Astrocyte of the cerebellum (primary cell): ENCODE results near the gene PPP2R1B.

Experiments
- DNase-seq: peaks from one replicate; pipeline ENCODE4 v3.0.0-alpha.2; 2011; ENCODE audit warnings: low read depth
- H3K4me3 ChIP-seq: 2 replicates; pipeline ENCODE4 v1.5.1; 2011; ENCODE audit warnings: mild to moderate bottlenecking, low read depth, low read length, moderate library complexity
- in situ Hi-C: cut with HindIII; loops from 2 replicates; pipeline ENCODE4 v1.10.0; 2017; ENCODE audit warnings: low sequenced_read_pairs
- TF ChIP-seq, protein P1 (sequence below): IDR thresholded peaks from 2 replicates; pipeline ENCODE4 v1.5.1; 2012; ENCODE audit warnings: low read length, low read depth, moderate library complexity, mild to moderate bottlenecking; ENCODE audit errors: missing control alignments

The PPP2R1B gene

DNA sequence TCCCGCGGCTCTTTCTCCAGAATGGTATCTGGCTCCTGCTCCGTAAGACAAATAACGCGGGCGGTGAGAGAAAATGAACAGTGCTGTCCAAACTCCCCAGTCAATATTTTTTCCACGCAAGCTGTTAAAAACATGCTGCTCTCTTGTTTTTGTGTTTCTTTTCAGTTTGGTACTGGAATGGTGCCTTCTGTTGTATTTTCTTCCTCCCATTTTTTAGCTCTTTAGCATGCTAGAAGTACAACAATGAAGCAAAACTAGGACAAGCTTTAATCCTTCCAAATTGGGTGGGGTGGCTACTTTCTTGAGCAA lies 599 bp upstream of the PPP2R1B start:
- DNase-seq = no peak
- in situ Hi-C loops = no loop called here
- TF ChIP-seq, protein P1, sequence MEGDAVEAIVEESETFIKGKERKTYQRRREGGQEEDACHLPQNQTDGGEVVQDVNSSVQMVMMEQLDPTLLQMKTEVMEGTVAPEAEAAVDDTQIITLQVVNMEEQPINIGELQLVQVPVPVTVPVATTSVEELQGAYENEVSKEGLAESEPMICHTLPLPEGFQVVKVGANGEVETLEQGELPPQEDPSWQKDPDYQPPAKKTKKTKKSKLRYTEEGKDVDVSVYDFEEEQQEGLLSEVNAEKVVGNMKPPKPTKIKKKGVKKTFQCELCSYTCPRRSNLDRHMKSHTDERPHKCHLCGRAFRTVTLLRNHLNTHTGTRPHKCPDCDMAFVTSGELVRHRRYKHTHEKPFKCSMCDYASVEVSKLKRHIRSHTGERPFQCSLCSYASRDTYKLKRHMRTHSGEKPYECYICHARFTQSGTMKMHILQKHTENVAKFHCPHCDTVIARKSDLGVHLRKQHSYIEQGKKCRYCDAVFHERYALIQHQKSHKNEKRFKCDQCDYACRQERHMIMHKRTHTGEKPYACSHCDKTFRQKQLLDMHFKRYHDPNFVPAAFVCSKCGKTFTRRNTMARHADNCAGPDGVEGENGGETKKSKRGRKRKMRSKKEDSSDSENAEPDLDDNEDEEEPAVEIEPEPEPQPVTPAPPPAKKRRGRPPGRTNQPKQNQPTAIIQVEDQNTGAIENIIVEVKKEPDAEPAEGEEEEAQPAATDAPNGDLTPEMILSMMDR = no peak
- H3K4me3 ChIP-seq = peak overlapping the region; percentile 78

DNA sequence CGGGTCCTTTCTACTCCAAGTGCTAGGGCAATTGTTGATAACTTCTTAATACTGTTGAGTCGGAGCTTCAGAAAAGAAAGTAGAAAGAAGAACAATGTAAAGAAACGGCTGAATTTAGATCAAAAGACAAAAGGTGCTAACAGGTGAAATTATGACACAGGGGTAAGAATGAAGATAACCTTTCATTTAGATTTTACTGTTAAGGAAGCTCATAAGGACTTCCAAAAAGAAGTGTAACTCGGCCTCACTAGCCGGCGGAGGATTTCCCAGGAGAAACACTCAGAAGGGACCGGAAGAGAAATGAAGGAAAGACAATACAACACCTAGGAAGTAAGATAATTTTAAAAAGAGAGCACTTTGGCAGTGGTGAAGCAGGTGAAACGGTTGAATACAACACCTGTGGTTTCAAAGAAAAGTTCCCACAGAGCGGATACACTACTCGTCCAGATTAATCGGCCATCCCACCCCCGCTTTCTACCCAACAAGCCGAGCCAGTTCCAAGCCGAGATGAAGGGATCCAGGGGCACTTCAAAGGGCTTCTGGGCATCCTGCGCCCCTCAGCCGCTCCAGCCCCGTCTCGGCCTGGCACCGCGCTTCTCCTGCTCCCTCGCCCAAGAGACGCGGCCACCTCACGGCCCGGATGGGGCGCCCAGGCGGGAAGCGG lies 737 bp downstream of the PPP2R1B start:
- DNase-seq = no peak
- peak overlapping the region; percentile 78 for H3K4me3 ChIP-seq
- in situ Hi-C loops = no loop called here
- TF ChIP-seq, protein P1 = no peak

- in situ Hi-C loops = no loop called here
- H3K4me3 ChIP-seq = peak overlapping the region; percentile 78
- TF ChIP-seq, protein P1 = no peak
- no peak for DNase-seq
Measured at GRCh38 chr11:111764621-111765020, 1.6 kb downstream of the PPP2R1B start.

- in situ Hi-C loops = no loop called here
- no peak overlapping the region for H3K4me3 ChIP-seq
- no peak for DNase-seq
Measured at GRCh38 chr11:111762981-111763643, 3.1 kb downstream of the PPP2R1B start.

GRCh38 chr11:111762526-111762925 lies 3.7 kb downstream of the PPP2R1B start:
- no peak overlapping the region for H3K4me3 ChIP-seq
- no peak for DNase-seq
- TF ChIP-seq, protein P1 = no peak
- in situ Hi-C loops = no loop called here

More at GRCh38 chr11:111762981-111763643, 3.1 kb downstream of the PPP2R1B start:
- TF ChIP-seq, protein P1 = peak; percentile 37

DNA sequence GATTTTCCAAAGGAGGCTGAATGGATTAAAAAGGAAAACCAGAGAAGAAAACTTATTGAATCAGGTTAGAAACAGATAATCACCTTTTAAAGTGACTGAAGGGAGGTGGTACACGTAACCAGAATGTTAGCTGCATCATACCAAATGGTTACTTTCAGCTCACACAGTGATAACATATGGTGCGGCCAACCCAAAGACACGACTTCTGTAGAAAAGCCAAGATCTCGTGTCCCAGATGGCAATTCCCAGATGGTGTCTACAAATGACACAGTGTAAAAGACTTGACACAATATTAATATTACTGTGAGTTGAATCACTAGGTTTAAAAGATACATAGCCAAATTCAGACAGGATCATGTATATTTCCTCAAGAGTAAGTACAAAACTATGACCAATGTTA lies 5.2 kb downstream of the PPP2R1B start:
- no peak overlapping the region for H3K4me3 ChIP-seq
- in situ Hi-C loops = no loop called here
- TF ChIP-seq, protein P1 = no peak
- DNase-seq = no peak
